Stimulated activated CD4-positive, alpha-beta T cell treated with anti-CD3 and anti-CD28 coated beads, Interleukin-15, amount 100 ng/mL, for 24 hours (primary cell): ENCODE results near the gene DUSP9.
"Not testable (repeated sequence)": the region's sequence is repeated elsewhere in the genome, so short reads cannot be mapped to it uniquely, and the experiment has no call there.

Experiments used
- DNase-seq: peaks from one replicate; pipeline ENCODE4 v3.0.0-alpha.2; 2020

Gene DUSP9

DNA sequence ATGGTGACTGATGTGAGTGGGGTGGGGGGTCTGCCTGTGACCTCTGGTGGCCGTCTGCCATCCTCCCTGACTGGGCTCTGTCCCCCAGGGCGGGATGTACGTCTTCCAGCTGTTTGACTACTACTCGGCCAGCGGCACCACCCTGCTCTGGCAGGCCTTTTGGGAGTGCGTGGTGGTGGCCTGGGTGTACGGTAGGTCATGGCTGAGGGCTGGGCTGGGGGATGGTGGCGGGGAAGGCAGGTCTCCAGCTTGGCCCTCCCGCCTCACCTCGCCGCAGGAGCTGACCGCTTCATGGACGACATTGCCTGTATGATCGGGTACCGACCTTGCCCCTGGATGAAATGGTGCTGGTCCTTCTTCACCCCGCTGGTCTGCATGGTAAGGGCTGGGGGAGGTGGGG is 47.3 kb downstream of the DUSP9 start:
- not testable (repeated sequence) for DNase-seq

DNA sequence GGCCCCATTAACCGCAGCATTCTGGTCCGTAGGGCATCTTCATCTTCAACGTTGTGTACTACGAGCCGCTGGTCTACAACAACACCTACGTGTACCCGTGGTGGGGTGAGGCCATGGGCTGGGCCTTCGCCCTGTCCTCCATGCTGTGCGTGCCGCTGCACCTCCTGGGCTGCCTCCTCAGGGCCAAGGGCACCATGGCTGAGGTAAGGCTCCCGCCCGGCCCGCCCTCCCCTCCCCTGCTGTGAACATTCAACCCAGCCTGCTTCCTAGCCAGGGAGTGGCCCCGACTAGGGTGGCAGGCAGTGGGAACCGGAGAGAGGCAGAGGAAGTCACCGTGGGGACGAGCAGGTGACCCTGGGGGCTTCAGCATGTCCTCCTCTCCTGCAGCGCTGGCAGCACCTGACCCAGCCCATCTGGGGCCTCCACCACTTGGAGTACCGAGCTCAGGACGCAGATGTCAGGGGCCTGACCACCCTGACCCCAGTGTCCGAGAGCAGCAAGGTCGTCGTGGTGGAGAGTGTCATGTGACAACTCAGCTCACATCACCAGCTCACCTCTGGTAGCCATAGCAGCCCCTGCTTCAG is 47.8 kb downstream of the DUSP9 start:
- no peak for DNase-seq

DNA sequence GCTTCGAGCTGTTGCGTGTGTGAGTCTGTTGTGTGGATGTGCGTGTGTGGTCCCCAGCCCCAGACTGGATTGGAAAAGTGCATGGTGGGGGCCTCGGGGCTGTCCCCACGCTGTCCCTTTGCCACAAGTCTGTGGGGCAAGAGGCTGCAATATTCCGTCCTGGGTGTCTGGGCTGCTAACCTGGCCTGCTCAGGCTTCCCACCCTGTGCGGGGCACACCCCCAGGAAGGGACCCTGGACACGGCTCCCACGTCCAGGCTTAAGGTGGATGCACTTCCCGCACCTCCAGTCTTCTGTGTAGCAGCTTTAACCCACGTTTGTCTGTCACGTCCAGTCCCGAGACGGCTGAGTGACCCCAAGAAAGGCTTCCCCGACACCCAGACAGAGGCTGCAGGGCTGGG is 49.1 kb downstream of the DUSP9 start:
- DNase-seq: no peak

DNA sequence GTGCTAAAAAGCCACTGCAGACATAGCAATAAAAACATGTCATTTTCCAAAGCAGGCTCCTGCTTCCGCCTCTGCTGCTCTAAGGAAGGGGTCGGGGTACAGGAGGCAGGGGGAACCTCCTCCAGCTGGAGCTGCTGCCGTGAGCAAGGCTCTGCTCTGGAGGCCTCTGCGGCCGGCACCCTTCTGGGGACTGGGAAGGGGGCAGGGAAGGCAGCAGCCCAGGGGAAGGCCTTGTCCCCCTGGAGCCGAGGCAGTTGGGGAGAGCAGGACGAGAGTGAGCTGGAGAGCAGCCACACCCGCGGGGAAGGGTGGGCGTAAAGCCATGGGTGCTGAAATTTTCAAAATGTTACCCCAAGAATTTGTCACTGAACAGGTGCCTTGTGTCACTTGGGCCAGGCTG is 49.5 kb downstream of the DUSP9 start:
- DNase-seq: not testable (repeated sequence)

DNA sequence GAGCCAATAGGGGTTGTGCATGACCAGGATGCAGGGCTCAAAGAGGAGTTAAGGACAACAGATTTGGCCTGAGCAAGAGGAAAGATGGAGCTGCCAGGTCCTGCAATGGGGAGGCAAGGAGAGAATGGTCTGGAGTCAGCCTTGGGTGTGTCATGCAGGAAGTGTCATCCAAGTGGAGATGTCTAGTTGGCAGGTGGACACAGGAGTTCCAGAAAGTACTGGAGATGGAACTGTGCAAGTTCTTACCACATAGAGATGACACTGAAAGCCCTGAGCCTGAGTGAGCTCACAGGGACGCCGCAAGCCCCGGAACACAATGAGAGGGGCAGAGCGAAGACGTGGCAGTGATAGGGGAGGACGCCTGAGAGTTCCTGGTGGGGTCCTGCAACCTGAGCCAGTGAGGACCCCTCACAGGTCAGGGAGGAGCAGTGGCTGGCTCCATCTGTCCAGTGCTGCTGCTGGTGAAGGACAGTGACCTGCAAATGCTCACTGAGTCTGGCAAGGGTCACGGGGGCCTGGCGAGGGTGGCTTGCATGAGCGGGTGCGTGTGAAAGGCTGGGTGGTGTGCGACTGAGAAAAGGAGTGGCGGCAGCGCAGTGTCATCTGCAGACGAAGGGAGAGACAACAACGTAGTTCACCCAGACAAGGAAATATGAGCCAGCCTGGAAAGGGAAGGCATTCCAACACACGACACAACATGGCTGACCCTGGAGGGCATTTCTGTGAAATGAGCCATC is 50.2 kb downstream of the DUSP9 start:
- not testable (repeated sequence) for DNase-seq

DNA sequence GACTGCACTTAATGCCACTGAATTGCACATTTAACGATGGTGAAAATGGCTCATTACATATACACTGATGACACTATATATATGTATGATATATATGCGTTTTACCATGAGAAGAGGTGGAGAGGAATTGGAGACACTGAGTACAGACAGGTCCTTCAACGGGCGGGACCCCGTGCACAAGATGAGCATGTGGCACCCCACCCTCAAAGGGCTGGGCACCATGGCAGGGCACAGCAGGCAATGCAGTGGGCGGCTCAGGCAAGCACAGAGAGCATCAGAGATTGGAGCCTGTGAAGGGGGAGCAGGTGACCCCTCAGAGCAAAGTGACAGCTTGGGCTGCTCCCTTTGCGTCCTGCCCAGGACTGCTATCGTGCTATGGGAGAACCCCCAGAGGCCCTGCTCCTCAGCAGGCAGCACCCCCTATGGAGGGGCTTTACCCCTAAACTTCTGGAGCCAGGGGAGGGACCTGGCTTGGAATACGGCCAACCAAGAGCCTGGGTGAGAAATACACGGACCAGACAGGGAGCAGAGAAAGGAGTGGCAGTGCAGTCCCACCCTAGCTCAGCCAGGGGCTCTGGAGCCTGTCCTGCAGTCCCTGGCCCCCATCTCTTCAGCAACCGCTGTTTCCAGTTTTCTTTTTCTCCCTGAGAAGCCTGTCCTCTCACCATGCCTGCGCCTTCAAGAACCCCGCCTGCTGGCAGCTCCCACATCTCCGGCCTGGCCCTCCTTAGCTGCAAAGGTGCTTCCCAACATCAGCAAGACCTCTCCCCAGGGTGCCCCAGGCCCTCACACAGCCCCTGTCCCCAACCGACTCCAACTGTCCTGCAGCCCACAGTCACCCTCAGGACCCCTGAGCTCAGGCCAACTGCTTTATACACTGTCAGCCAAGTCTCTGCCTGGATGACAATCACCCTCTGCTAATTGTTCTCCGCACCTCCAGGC is 51.2 kb downstream of the DUSP9 start:
- no peak for DNase-seq

DNA sequence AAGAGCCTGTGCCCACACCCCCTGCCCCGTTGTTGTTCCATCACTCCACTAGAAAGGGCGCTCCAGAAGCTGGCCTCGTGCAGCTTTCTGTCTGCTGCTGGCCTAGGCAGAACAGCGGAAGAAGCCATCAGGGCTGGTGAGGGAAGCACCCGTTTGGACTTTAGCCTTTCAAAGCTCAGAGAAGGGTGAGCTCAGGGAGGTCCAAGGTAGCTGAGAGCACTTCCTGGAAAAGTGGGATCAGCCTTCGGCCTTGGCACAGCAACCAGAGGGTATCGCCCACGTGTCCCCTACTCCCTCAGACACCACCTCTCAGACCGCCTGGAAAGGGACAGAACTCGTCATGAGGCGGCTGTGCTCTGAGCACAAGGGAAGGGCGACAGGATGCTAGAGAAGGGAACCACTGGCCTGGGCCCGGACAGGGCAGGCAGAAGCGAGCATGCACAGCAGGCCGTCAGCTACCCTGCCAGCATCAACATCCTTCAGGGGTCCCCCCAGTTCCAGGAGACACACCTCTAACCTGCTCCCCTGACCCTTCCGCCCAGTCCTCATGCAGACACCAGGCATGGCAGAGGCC is 52.3 kb downstream of the DUSP9 start:
- DNase-seq: not testable (repeated sequence)

DNA sequence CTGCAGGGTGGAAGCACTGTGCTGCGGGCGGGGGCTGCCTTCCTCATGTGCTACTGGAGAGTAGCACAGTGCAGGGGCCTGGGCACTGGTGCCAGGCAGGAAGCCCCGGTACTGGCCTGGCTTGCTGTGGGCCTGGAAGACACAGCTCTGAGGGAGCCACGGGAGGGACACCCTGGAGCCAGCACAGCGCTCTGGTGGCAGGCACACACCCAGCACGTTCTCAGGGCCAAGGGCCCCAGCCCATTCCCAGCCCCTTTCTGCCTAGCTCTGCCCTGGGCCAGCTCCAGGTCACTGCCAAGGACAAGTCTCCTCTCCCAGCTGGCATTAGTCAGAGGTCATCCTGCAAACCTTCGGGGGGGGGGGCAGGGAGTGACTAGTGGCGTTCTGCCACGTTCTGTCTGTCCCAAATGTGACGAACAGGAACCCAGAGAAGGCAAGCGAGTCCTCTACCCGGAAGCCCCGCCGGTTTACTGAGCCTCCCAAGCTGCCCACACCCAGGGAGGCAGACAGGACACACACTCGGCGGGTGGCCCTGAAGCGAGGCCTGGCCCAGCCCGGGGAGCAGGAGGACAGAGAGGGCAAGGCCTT is 52.9 kb downstream of the DUSP9 start:
- DNase-seq: not testable (repeated sequence)

DNA sequence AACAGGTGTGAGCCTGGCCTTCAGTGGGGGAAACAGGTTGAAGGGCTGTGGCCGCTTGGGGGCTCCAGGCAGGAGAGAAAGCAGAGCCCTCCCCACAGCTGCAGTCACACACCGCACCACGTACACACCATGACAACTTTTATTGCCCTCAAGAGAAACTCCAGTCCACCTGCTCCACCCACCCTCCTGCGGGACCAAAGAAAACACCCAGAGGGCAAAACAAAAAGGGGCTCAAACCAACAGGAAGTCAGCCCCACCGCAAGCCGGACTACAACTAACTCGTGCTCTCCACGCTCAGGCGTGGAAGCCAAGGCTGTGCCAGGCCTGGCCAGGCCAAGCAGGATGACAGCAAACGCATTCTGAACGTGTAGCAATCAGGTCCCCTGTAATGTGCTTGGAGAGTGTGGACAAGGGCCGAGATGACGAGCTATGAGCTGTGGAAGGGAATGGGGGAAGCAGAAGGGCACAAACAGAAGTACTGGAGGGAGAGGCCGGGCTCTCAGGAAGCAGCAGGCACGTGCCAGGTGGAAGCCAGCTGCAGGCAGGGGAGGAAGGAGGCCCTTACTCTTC is 53.5 kb downstream of the DUSP9 start:
- DNase-seq: no peak
